ENCODE results near the gene ATP7B.

ATP7B gene

GRCh38 chr13:51976423-51976822 is 34.8 kb downstream of the ATP7B start:
- DNase-seq, result no peak

GRCh38 chr13:51974482-51974881 is 36.8 kb downstream of the ATP7B start:
- DNase-seq, result no peak

GRCh38 chr13:51971520-51972426 is 39.5 kb downstream of the ATP7B start:
- no peak for DNase-seq

GRCh38 chr13:51970349-51970748 is 40.9 kb downstream of the ATP7B start:
- DNase-seq, result no peak

GRCh38 chr13:51967482-51968446 is 43.5 kb downstream of the ATP7B start:
- DNase-seq, result no peak

- DNase-seq, result no peak
Measured at GRCh38 chr13:51966186-51966585, 45.1 kb downstream of the ATP7B start.

GRCh38 chr13:51961493-51962403 is 49.5 kb downstream of the ATP7B start:
- DNase-seq, result no peak

GRCh38 chr13:51960766-51961165 is 50.5 kb downstream of the ATP7B start:
- no peak for DNase-seq

GRCh38 chr13:51959773-51960172 is 51.5 kb downstream of the ATP7B start:
- no peak for DNase-seq

GRCh38 chr13:51958217-51958547 is 53.1 kb downstream of the ATP7B start:
- DNase-seq, result no peak

GRCh38 chr13:51957377-51958216 is 53.7 kb downstream of the ATP7B start:
- no peak for DNase-seq

GRCh38 chr13:51956717-51957116 is 54.5 kb downstream of the ATP7B start:
- DNase-seq, result no peak

- no peak for DNase-seq
Measured at GRCh38 chr13:51955816-51956603, 55.2 kb downstream of the ATP7B start.

GRCh38 chr13:51955281-51955771 is 55.9 kb downstream of the ATP7B start:
- DNase-seq, result no peak

- no peak for DNase-seq
Measured at GRCh38 chr13:51953347-51954195, 57.7 kb downstream of the ATP7B start.

- peak; percentile 23 for DNase-seq
Measured at GRCh38 chr13:51950722-51951121, 60.5 kb downstream of the ATP7B start.

GRCh38 chr13:51946163-51946669 is 65.0 kb downstream of the ATP7B start:
- DNase-seq, result no peak

- no peak for DNase-seq
Measured at GRCh38 chr13:51945149-51945548, 66.1 kb downstream of the ATP7B start.

- no peak for DNase-seq
Measured at GRCh38 chr13:51944428-51944827, 66.8 kb downstream of the ATP7B start.

All from CD4-positive, alpha-beta T cell treated with Interferon gamma for 1 hour (primary cell).